ENCODE results near the gene VDR. TPM values are rescaled to one million over a fixed set of nuclear protein-coding genes. Genes with fewer than 3 reads are reported as not detected.
A peak's percentile ranks its signal among the peaks of the same experiment; 100 is the strongest.

Gene VDR
- polyA plus RNA-seq, 1 donor (not counting 4 experiments of a cell fraction or from before 2014, with no cell fraction given) = 43.3 TPM

DNA sequence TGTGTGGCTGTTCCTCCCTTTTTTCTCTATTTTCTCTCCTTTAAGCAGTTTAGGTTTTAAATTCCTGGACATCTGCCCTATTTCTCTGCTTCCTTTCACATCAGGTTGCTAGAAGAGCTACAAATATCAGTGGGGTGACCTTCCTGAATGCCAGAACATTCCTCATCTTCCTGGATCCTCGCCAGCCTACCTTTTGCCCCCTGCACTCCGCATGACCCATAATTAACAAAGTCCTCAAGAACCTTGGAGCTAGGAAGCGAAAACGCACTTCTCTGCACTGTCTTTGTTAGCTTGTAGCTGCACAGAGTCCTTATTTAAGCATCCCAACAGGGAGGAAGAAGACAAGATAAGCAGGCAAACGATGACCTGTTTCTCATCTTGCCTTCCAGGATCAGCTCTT is 30.5 kb downstream of the VDR start:
- Histone ChIP-seq H3K9me1 (ENCODE audit: control insufficient read depth, extremely low read depth, insufficient read depth, low read length) (no peaks in the 10 kb centered on the region), H3K27ac (ENCODE audit: control insufficient read depth, insufficient read depth, low read length) (no peak overlapping the region), H3K4me2 (ENCODE audit: control insufficient read depth, extremely low read depth, insufficient read depth, low read depth, low read length) (no peak overlapping the region), H3K27me3 (ENCODE audit: control insufficient read depth, extremely low read depth, insufficient read depth, low read length) (no peaks in the 10 kb centered on the region), H3K79me2 (ENCODE audit: control insufficient read depth, insufficient read depth, low read length) (peaks cover 20% of the 10 kb centered on the region), H4K20me1 (ENCODE audit: control insufficient read depth, extremely low read depth, insufficient read depth, low read length) (no peaks in the 10 kb centered on the region), H3K4me1 (ENCODE audit: control insufficient read depth, extremely low read depth, insufficient read depth, low read length) (peaks cover 18% of the 10 kb centered on the region), H3K4me3 (ENCODE audit: control insufficient read depth in 2 of 3, extremely low read depth in 1 of 3, insufficient read depth in 2 of 3, low read depth in 1 of 3, low read length in 3 of 3) (no peak overlapping the region), H3K9ac (ENCODE audit: control insufficient read depth, extremely low read depth, insufficient read depth, low read length) (no peak overlapping the region), H3K36me3 (ENCODE audit: control insufficient read depth in 2 of 2, extremely low read depth in 1 of 2, insufficient read depth in 2 of 2, low read length in 2 of 2) (peaks cover 20 to 38% of the 10 kb centered on the region in 2 experiments), H2AFZ (ENCODE audit: control insufficient read depth, low read length) (no peak overlapping the region), H3K9me3 (ENCODE audit: control insufficient read depth, low read depth, low read length) (no peaks in the 10 kb centered on the region)
- FAIRE-seq (no peak), DNase-seq (ENCODE audit: low read depth, low spot score) (no peak)
- TF ChIP-seq, protein P1, sequence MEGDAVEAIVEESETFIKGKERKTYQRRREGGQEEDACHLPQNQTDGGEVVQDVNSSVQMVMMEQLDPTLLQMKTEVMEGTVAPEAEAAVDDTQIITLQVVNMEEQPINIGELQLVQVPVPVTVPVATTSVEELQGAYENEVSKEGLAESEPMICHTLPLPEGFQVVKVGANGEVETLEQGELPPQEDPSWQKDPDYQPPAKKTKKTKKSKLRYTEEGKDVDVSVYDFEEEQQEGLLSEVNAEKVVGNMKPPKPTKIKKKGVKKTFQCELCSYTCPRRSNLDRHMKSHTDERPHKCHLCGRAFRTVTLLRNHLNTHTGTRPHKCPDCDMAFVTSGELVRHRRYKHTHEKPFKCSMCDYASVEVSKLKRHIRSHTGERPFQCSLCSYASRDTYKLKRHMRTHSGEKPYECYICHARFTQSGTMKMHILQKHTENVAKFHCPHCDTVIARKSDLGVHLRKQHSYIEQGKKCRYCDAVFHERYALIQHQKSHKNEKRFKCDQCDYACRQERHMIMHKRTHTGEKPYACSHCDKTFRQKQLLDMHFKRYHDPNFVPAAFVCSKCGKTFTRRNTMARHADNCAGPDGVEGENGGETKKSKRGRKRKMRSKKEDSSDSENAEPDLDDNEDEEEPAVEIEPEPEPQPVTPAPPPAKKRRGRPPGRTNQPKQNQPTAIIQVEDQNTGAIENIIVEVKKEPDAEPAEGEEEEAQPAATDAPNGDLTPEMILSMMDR (optimal IDR thresholded peaks at IDR 0.05 in 1 of 3, IDR thresholded peaks at IDR 0.05 in 1 of 3, conservative IDR thresholded peaks at IDR 0.05 in 1 of 3; ENCODE audit: extremely low read depth in 1 of 3, insufficient read depth in 2 of 3, low read length in 3 of 3) = no peak
- no peak for TF ChIP-seq EZH2 (IDR thresholded peaks at IDR 0.05; ENCODE audit: low read length)
- dilution Hi-C loops (cut with MboI; ENCODE audit: extremely low pct_ligation_motif_present, low sequenced_read_pairs) = no loop called here

DNA sequence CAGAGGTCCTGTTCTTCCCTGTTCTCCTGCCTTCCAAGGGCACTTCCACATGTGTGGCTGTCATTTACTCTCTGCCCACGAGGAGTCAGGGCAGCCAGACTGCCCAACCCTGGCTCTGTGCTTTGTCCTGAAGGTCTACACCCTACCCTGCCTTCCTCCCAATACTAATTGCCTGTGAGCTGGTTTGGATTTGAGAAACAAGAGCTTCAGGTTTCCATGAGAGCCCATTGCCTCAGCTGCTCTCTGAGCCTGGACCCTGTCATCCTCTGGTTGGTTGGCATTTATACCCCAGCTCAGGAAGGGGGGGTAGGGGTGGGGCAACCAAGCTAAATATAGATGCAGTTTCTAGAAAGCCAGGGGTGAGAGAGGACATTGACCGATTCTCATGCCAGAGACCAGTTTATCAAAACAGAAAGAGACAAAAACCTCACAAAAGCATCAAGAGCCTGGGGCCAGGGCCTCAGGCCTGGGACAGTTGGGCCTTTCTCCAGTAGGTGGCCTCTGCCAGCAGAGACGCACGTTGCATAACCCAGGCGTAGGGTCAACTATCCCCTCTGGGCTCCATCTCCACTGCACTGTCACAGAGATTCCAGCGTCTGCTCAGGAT is 34.5 kb downstream of the VDR start:
- no peak overlapping the region for H3K4me3 ChIP-seq (ENCODE audit: control insufficient read depth in 2 of 3, extremely low read depth in 1 of 3, insufficient read depth in 2 of 3, low read depth in 1 of 3, low read length in 3 of 3)
- H3K4me2 ChIP-seq (ENCODE audit: control insufficient read depth, extremely low read depth, insufficient read depth, low read depth, low read length) = no peak overlapping the region
- H3K9me1 ChIP-seq (ENCODE audit: control insufficient read depth, extremely low read depth, insufficient read depth, low read length) = no peaks in the 10 kb centered on the region
- H3K27me3 ChIP-seq (ENCODE audit: control insufficient read depth, extremely low read depth, insufficient read depth, low read length) = no peaks in the 10 kb centered on the region
- no peak for DNase-seq (ENCODE audit: low read depth, low spot score)
- no peak overlapping the region for H3K9ac ChIP-seq (ENCODE audit: control insufficient read depth, extremely low read depth, insufficient read depth, low read length)
- no peaks in the 10 kb centered on the region for H4K20me1 ChIP-seq (ENCODE audit: control insufficient read depth, extremely low read depth, insufficient read depth, low read length)
- dilution Hi-C loops (cut with MboI; ENCODE audit: extremely low pct_ligation_motif_present, low sequenced_read_pairs) = no loop called here
- peaks cover 12% of the 10 kb centered on the region for H3K79me2 ChIP-seq (ENCODE audit: control insufficient read depth, insufficient read depth, low read length)
- no peaks in the 10 kb centered on the region for H3K9me3 ChIP-seq (ENCODE audit: control insufficient read depth, low read depth, low read length)
- H3K36me3 ChIP-seq (ENCODE audit: control insufficient read depth in 2 of 2, extremely low read depth in 1 of 2, insufficient read depth in 2 of 2, low read length in 2 of 2) = peaks cover 13 to 36% of the 10 kb centered on the region in 2 experiments
- H2AFZ ChIP-seq (ENCODE audit: control insufficient read depth, low read length) = no peak overlapping the region
- H3K27ac ChIP-seq (ENCODE audit: control insufficient read depth, insufficient read depth, low read length) = no peak overlapping the region
- H3K4me1 ChIP-seq (ENCODE audit: control insufficient read depth, extremely low read depth, insufficient read depth, low read length) = peaks cover 7% of the 10 kb centered on the region
- TF ChIP-seq, protein P1 (optimal IDR thresholded peaks at IDR 0.05 in 1 of 3, IDR thresholded peaks at IDR 0.05 in 1 of 3, conservative IDR thresholded peaks at IDR 0.05 in 1 of 3; ENCODE audit: extremely low read depth in 1 of 3, insufficient read depth in 2 of 3, low read length in 3 of 3) = peak; percentile 23 to 41 (median 27)
- no peak for TF ChIP-seq EZH2 (IDR thresholded peaks at IDR 0.05; ENCODE audit: low read length)
- FAIRE-seq = no peak
